ENCODE data around the gene SAMD4B.

DNA sequence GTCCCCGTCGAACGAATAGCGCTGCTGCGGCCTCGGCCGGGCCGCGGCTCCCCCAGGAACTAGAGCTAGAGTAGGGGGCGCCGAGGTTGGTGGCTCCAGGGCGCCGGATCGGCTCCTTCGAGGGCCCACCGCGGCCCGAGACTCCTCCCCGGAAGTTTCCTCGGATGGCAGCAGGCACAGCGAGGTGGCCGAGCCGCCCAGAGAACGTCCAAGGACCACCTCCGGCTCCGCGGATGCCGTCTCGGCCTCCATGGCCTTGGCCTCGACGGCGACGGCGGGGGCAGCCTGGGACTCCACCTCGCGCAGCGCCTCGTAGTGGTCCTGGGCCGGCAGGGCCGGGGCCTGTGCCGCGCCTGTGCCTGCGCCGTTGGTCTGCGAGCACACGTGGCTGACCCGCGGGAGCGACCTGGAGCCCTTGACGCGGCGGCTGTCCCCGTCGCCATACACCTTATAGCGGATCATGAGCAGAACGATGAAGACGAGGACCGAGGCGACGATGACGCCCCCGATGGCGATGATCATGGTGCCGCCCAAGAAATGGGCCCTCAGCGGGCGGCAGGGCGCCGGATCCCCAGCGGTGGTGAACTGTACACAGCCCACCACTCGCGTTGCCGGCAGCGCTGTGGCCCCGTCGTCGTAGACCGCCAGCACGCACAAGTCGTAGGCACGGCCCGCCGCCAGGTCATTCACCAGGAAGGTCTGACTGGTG, 34.2 kb upstream of the SAMD4B start:
- TF ChIP-seq, protein P1, sequence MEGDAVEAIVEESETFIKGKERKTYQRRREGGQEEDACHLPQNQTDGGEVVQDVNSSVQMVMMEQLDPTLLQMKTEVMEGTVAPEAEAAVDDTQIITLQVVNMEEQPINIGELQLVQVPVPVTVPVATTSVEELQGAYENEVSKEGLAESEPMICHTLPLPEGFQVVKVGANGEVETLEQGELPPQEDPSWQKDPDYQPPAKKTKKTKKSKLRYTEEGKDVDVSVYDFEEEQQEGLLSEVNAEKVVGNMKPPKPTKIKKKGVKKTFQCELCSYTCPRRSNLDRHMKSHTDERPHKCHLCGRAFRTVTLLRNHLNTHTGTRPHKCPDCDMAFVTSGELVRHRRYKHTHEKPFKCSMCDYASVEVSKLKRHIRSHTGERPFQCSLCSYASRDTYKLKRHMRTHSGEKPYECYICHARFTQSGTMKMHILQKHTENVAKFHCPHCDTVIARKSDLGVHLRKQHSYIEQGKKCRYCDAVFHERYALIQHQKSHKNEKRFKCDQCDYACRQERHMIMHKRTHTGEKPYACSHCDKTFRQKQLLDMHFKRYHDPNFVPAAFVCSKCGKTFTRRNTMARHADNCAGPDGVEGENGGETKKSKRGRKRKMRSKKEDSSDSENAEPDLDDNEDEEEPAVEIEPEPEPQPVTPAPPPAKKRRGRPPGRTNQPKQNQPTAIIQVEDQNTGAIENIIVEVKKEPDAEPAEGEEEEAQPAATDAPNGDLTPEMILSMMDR (IDR thresholded peaks at IDR 0.05 in 8 of 11, conservative IDR thresholded peaks at IDR 0.05 in 3 of 11) = no peak
- TF ChIP-seq POLR2A (IDR thresholded peaks at IDR 0.05) = no peak
- TF ChIP-seq POLR2AphosphoS5 (IDR thresholded peaks at IDR 0.05) = peak in 1 of 3 donors; percentile 19
